HepG2 (cell line): Measurements from ENCODE around the gene SIN3A. TPM values are rescaled to one million over a fixed set of nuclear protein-coding genes. Genes with fewer than 3 reads are reported as not detected.

Experiments used
- BRD4 ChIP-seq: sonication (generic); formaldehyde crosslinking; IDR thresholded peaks from 2 replicates; pipeline ENCODE4 v1.4.0; 2020; ENCODE audit warnings: missing genetic modification reagents
- CBFB ChIP-seq: sonication (generic); formaldehyde crosslinking; IDR thresholded peaks from 2 replicates; pipeline ENCODE4 v1.4.0; 2020; ENCODE audit warnings: missing genetic modification reagents
- CENPT ChIP-seq: sonication (generic); formaldehyde crosslinking; IDR thresholded peaks from 2 replicates; pipeline ENCODE4 v1.8.0; 2022; ENCODE audit warnings: low read depth, mild to moderate bottlenecking, moderate library complexity, missing genetic modification reagents
- FOXO1 ChIP-seq: sonication (generic); formaldehyde crosslinking; IDR thresholded peaks from 2 replicates; pipeline ENCODE4 v1.4.0; 2020; ENCODE audit warnings: missing genetic modification reagents
- MLX ChIP-seq: IDR thresholded peaks from 2 replicates; pipeline ENCODE4 v1.6.1; 2016
- PAWR ChIP-seq: sonication (generic); formaldehyde crosslinking; IDR thresholded peaks from 2 replicates; pipeline ENCODE4 v1.4.0; 2020; ENCODE audit warnings: missing genetic modification reagents, mild to moderate bottlenecking, borderline replicate concordance
- POLR2A ChIP-seq, 2 experiments: IDR thresholded peaks; 2 replicates each; pipeline ENCODE4 v1.6.1; 2011; ENCODE audit warnings: low read depth in 2 of 2, low read length in 2 of 2, mild to moderate bottlenecking in 1 of 2, moderate library complexity in 1 of 2; ENCODE audit not compliant: insufficient read depth in 1 of 2
- RFX3 ChIP-seq: IDR thresholded peaks from 2 replicates; pipeline ENCODE4 v1.6.1; 2016; ENCODE audit warnings: missing biosample characterization, missing genetic modification reagents
- RORA ChIP-seq: sonication (generic); formaldehyde crosslinking; IDR thresholded peaks from 2 replicates; pipeline ENCODE4 v1.5.0; 2020; ENCODE audit warnings: mild to moderate bottlenecking, missing genetic modification reagents, moderate library complexity
- SAFB2 ChIP-seq: sonication (generic); formaldehyde crosslinking; IDR thresholded peaks from 2 replicates; pipeline ENCODE4 v1.5.1; 2020; ENCODE audit warnings: missing genetic modification reagents, low read depth, mild to moderate bottlenecking, borderline replicate concordance
- SALL2 ChIP-seq: sonication (generic); formaldehyde crosslinking; IDR thresholded peaks from 2 replicates; pipeline ENCODE4 v1.8.1; 2023; ENCODE audit warnings: mild to moderate bottlenecking, missing genetic modification reagents, inconsistent platforms
- SIX4 ChIP-seq: sonication (generic); formaldehyde crosslinking; IDR thresholded peaks from 2 replicates; pipeline ENCODE4 v1.4.0; 2020; ENCODE audit warnings: missing genetic modification reagents
- SRF ChIP-seq: IDR thresholded peaks from 2 replicates; pipeline ENCODE4 v1.6.1; 2011; ENCODE audit warnings: mild to moderate bottlenecking, low read depth, low read length, moderate library complexity
- STAG1 ChIP-seq: sonication (generic); formaldehyde crosslinking; IDR thresholded peaks from 2 replicates; pipeline ENCODE4 v1.4.0; 2020; ENCODE audit warnings: missing genetic modification reagents
- TARDBP ChIP-seq: sonication (generic); formaldehyde crosslinking; IDR thresholded peaks from 2 replicates; pipeline ENCODE4 v1.8.0; 2022; ENCODE audit warnings: mild to moderate bottlenecking, missing genetic modification reagents
- TFAP4 ChIP-seq: sonication (generic); IDR thresholded peaks from 2 replicates; pipeline ENCODE4 v1.6.1; 2016; ENCODE audit warnings: low read depth, borderline replicate concordance
- TSC22D2 ChIP-seq: sonication (generic); formaldehyde crosslinking; IDR thresholded peaks from 2 replicates; pipeline ENCODE4 v1.5.1; 2020; ENCODE audit warnings: missing genetic modification reagents, mild to moderate bottlenecking, borderline replicate concordance
- ZBTB21 ChIP-seq: sonication (generic); formaldehyde crosslinking; IDR thresholded peaks from 2 replicates; pipeline ENCODE4 v1.4.0; 2020; ENCODE audit warnings: missing genetic modification reagents
- ZNF264 ChIP-seq: sonication (generic); formaldehyde crosslinking; IDR thresholded peaks from 2 replicates; pipeline ENCODE4 v1.4.0; 2020; ENCODE audit warnings: missing genetic modification reagents
- ZNF296 ChIP-seq: sonication (generic); formaldehyde crosslinking; conservative IDR thresholded peaks from 2 replicates; pipeline ENCODE4 v1.5.0; 2020; ENCODE audit warnings: mild to moderate bottlenecking, missing genetic modification reagents
- ZNF567 ChIP-seq: sonication (generic); formaldehyde crosslinking; IDR thresholded peaks from 2 replicates; pipeline ENCODE4 v1.8.1; 2023; ENCODE audit warnings: mild to moderate bottlenecking, missing genetic modification reagents, borderline replicate concordance
- polyA plus RNA-seq, 8 experiments: library from polyadenylated mRNA; depleted of rRNA in 3 of 8; stranded (reverse) in 7 of 8; unstranded in 1 of 8; fragments of >200 nt; fragmentation: Illumina TruSeq in 4 of 8; extraction: Trizol in 4 of 8; gene quantifications; 2 replicates each; pipeline versions ENCODE4 v1.2.1 to v1.2.3, GENCODE V29; 2011 to 2016; ENCODE audit warnings: low read depth in 4 of 8, missing spikeins in 1 of 8, mixed read lengths in 1 of 8; ENCODE audit not compliant: insufficient read depth in 1 of 8
- total RNA-seq, 5 experiments: library from RNA; depleted of rRNA; stranded (reverse); fragments of >200 nt; fragmentation: Illumina TruSeq; extraction: Trizol; gene quantifications; 2 replicates each; pipeline ENCODE4 v1.2.3, GENCODE V29; 2016; ENCODE audit warnings: low read depth in 1 of 5
- TF ChIP-seq, protein P1 (sequence below): sonication (generic); formaldehyde crosslinking; IDR thresholded peaks from 2 replicates; pipeline ENCODE4 v1.5.0; 2020; ENCODE audit warnings: missing genetic modification reagents, mild to moderate bottlenecking, borderline replicate concordance
- TF ChIP-seq, protein P2 (sequence below): sonication (generic); formaldehyde crosslinking; IDR thresholded peaks from 2 replicates; pipeline ENCODE4 v1.4.0; 2020; ENCODE audit warnings: mild to moderate bottlenecking, low read depth, missing genetic modification reagents
- TF ChIP-seq, protein P3 (sequence below): sonication (generic); formaldehyde crosslinking; IDR thresholded peaks from 2 replicates; pipeline ENCODE4 v1.5.0; 2020; ENCODE audit warnings: mild to moderate bottlenecking, low read depth, missing genetic modification reagents, borderline replicate concordance
- TF ChIP-seq, protein P4 (sequence below): sonication (generic); formaldehyde crosslinking; IDR thresholded peaks from 2 replicates; pipeline ENCODE4 v1.4.0; 2020; ENCODE audit warnings: mild to moderate bottlenecking, missing genetic modification reagents

SIN3A gene
- total and polyA plus RNA-seq, 2 of the 13 experiments (the other 11 are each of a cell fraction or from before 2014, with no cell fraction given), result 16.1 to 28.1 TPM

GRCh38 chr15:75455982-75456531 lies 4.6 kb upstream of the SIN3A start (continued):
- TF ChIP-seq, protein P1, sequence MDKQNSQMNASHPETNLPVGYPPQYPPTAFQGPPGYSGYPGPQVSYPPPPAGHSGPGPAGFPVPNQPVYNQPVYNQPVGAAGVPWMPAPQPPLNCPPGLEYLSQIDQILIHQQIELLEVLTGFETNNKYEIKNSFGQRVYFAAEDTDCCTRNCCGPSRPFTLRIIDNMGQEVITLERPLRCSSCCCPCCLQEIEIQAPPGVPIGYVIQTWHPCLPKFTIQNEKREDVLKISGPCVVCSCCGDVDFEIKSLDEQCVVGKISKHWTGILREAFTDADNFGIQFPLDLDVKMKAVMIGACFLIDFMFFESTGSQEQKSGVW (CRISPR knock-in tag), result no peak
- TF ChIP-seq MLX, result no peak
- no peak for TF ChIP-seq SIX4 (CRISPR knock-in tag)
- TF ChIP-seq TFAP4, result no peak
- peak; percentile 33; the same call in 1 of the 2 replicates for TF ChIP-seq BRD4 (CRISPR knock-in tag)
- TF ChIP-seq PAWR, result no peak
- no peak for TF ChIP-seq FOXO1 (CRISPR knock-in tag)
- TF ChIP-seq ZBTB21 (CRISPR knock-in tag), result no peak
- peak; percentile 34; the same call in 1 of the 2 replicates for TF ChIP-seq SALL2 (CRISPR knock-in tag)
- no peak for TF ChIP-seq TARDBP
- no peak for TF ChIP-seq STAG1 (CRISPR knock-in tag)
- TF ChIP-seq, protein P2, sequence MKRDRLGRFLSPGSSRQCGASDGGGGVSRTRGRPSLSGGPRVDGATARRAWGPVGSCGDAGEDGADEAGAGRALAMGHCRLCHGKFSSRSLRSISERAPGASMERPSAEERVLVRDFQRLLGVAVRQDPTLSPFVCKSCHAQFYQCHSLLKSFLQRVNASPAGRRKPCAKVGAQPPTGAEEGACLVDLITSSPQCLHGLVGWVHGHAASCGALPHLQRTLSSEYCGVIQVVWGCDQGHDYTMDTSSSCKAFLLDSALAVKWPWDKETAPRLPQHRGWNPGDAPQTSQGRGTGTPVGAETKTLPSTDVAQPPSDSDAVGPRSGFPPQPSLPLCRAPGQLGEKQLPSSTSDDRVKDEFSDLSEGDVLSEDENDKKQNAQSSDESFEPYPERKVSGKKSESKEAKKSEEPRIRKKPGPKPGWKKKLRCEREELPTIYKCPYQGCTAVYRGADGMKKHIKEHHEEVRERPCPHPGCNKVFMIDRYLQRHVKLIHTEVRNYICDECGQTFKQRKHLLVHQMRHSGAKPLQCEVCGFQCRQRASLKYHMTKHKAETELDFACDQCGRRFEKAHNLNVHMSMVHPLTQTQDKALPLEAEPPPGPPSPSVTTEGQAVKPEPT (CRISPR knock-in tag), result no peak
- TF ChIP-seq POLR2A (IDR thresholded peaks at IDR 0.05; ENCODE audit: insufficient read depth in 1 of 2, low read depth in 2 of 2, low read length in 2 of 2), result peak in 1 of 2 experiments; percentile 40; a peak in 1 of 4 replicates
- TF ChIP-seq, protein P3, sequence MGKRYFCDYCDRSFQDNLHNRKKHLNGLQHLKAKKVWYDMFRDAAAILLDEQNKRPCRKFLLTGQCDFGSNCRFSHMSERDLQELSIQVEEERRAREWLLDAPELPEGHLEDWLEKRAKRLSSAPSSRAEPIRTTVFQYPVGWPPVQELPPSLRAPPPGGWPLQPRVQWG, result no peak
- TF ChIP-seq ZNF567, result no peak
- TF ChIP-seq RFX3 (CRISPR knock-in tag), result no peak
- TF ChIP-seq SAFB2 (CRISPR knock-in tag), result no peak
- no peak for TF ChIP-seq CENPT
- peak; percentile 52; the same call in 1 of the 2 replicates for TF ChIP-seq ZNF264 (CRISPR knock-in tag)
- TF ChIP-seq CBFB, result no peak
- TF ChIP-seq SRF, result no peak
- TF ChIP-seq, protein P4, sequence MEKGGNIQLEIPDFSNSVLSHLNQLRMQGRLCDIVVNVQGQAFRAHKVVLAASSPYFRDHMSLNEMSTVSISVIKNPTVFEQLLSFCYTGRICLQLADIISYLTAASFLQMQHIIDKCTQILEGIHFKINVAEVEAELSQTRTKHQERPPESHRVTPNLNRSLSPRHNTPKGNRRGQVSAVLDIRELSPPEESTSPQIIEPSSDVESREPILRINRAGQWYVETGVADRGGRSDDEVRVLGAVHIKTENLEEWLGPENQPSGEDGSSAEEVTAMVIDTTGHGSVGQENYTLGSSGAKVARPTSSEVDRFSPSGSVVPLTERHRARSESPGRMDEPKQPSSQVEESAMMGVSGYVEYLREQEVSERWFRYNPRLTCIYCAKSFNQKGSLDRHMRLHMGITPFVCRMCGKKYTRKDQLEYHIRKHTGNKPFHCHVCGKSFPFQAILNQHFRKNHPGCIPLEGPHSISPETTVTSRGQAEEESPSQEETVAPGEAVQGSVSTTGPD (CRISPR knock-in tag), result no peak
- no peak for TF ChIP-seq ZNF296 (CRISPR knock-in tag)
- no peak for TF ChIP-seq TSC22D2 (CRISPR knock-in tag)
- no peak for TF ChIP-seq RORA
